AG10803 (cell line): ENCODE measurements around the gene SCAMP3.
A peak's percentile ranks its signal among the peaks of the same experiment; 100 is the strongest.
"Not testable (repeated sequence)": the region's sequence is repeated elsewhere in the genome, so short reads cannot be mapped to it uniquely, and the experiment has no call there.

Experiments
- DNase-seq: peaks from one replicate; pipeline ENCODE4 v3.0.0; 2010; ENCODE audit warnings: low read depth
- H3K4me3 ChIP-seq: 2 replicates; pipeline ENCODE4 v1.5.1; 2011; ENCODE audit warnings: mild to moderate bottlenecking, low read length, control low read depth
- CTCF ChIP-seq: conservative IDR thresholded peaks from 2 replicates; pipeline ENCODE4 v1.5.1; 2011; ENCODE audit warnings: mild to moderate bottlenecking, low read length, control low read depth, inconsistent platforms

The SCAMP3 gene

GRCh38 chr1:155236451-155236850 lies 25.7 kb downstream of the SCAMP3 start:
- DNase-seq: no peak
- TF ChIP-seq CTCF: no peak
- no peak overlapping the region for H3K4me3 ChIP-seq

- DNase-seq, H3K4me3 ChIP-seq: not testable (repeated sequence)
These were observed 26.8 kb downstream of the SCAMP3 start for GRCh38 chr1:155235375-155235774.

GRCh38 chr1:155233502-155233901 lies 28.7 kb downstream of the SCAMP3 start:
- DNase-seq, H3K4me3 ChIP-seq: not testable (repeated sequence)

- not testable (repeated sequence) for H3K4me3 ChIP-seq
- DNase-seq: peak; percentile 81
These were observed 29.9 kb downstream of the SCAMP3 start for GRCh38 chr1:155232001-155232978.

- not testable (repeated sequence) for DNase-seq, H3K4me3 ChIP-seq
These were observed 30.9 kb downstream of the SCAMP3 start for GRCh38 chr1:155231302-155231701.

DNA sequence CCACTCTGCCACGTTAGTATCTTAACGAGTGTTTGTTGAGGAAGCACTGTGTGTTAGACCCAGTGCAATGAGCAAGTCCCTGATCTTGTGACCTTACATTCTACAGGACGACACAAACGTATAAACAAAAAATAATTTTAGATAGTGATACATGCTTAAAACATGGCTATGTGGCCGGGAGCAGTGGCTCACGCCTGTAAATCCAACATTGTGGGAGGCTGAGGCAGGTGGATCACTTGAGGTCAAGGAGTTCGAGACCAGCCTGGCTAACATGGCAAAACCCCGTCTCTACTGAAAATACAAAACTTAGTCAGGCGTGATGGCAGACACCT lies 34.1 kb downstream of the SCAMP3 start:
- H3K4me3 ChIP-seq: peak overlapping the region; percentile 62

DNA sequence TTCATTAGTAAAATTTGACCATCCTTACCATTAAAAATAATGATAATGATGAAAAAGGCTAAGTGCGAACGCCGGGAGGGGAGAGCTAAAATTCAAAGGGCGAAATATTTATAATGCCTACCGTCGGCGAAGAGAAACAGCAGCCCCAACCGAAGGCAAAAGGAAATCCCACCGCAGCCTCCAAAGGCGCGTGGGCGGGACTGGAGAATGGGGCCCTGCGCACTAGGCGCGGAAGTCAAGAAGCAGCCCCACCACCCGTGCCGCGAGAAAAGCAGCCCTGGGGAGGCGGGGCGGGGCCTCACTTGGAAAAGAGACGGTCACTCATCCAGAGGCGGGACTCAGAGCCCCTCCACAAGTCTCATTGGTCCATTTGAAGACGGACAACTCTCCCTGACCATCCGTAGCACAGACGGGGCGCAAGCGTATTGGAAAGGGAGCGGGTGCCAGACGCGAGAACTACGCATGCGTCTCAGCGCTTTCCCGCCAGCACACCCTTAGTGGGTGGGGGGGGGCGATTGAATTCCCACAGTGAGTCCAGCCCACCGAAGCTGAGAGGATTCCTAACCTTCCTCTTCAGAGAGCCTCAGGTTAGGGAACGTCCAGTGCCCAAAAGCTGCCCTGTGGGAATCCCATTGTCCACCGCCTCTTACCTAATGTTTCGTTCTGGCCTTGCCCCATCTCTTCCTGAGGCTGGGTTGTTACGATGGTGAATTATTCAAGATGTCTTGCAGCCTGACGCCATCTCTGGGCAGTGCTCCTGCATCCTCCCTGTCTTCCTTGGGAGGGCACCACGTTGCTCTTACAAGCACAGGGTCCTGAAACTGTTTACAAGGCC lies 34.7 kb downstream of the SCAMP3 start:
- TF ChIP-seq CTCF: no peak
- DNase-seq: peak; percentile 99

More for the DNA sequence above, 34.1 kb downstream of the SCAMP3 start:
- DNase-seq: no peak
- 0 out of 2 replicates have a peak, but pooled peaks have one; percentile 4 for TF ChIP-seq CTCF

GRCh38 chr1:155226910-155227260 lies 35.3 kb downstream of the SCAMP3 start:
- DNase-seq: peak; percentile 25
- no peak for TF ChIP-seq CTCF
- peak overlapping the region; percentile 83 for H3K4me3 ChIP-seq

More for the DNA sequence above, 34.7 kb downstream of the SCAMP3 start:
- peak overlapping the region; percentile 83 for H3K4me3 ChIP-seq
